Ascending aorta (tissue), 2 donors: ENCODE data around the gene ASAH2B. TPM values are rescaled to one million over a fixed set of nuclear protein-coding genes. Genes with fewer than 3 reads are reported as not detected.
"Not testable (repeated sequence)": the region's sequence is repeated elsewhere in the genome, so short reads cannot be mapped to it uniquely, and the experiment has no call there.

Experiments used
- DNase-seq, 2 donors: peaks; one replicate each; pipeline ENCODE4 v3.0.0-alpha.2; 2019; ENCODE audit warnings: low spot score in 2 of 2
- H3K27ac ChIP-seq, 2 donors: fragments of 200-600 bp; sonication (generic); one replicate each; pipeline ENCODE4 v1.5.1; 2016 to 2017; ENCODE audit warnings: mild to moderate bottlenecking in 1 of 2
- H3K27me3 ChIP-seq: fragments of 200-600 bp; sonication (generic); one replicate; pipeline ENCODE4 v1.5.1; 2017
- H3K36me3 ChIP-seq, 2 donors: fragments of 200-600 bp; sonication (generic); one replicate each; pipeline ENCODE4 v1.5.1; 2016
- H3K4me1 ChIP-seq, 2 donors: fragments of 200-600 bp; sonication (generic); one replicate each; pipeline ENCODE4 v1.5.1; 2016 to 2017; ENCODE audit warnings: mild to moderate bottlenecking in 1 of 2
- H3K4me3 ChIP-seq, 2 donors: fragments of 200-600 bp; sonication (generic); one replicate each; pipeline ENCODE4 v1.5.1; 2016 to 2017; ENCODE audit warnings: mild to moderate bottlenecking in 1 of 2
- H3K9me3 ChIP-seq, 2 donors: fragments of 200-600 bp; sonication (generic); one replicate each; pipeline ENCODE4 v1.5.1; 2016
- intact Hi-C: fragments of 100-400 bp; cut with DNase I; formaldehyde crosslinking; loops from one replicate; pipeline ENCODE4 v1.15.1; 2023
- total RNA-seq: library from RNA; depleted of rRNA; stranded (reverse); fragments of >200 nt; gene quantifications from one replicate; pipeline ENCODE4 v1.1.0, GENCODE V29; 2016
- TF ChIP-seq, protein P1 (sequence below), 3 experiments: fragments of 200-600 bp in 2 of 3; fragments of 450-650 bp in 1 of 3; sonication (generic) in 2 of 3; IDR thresholded peaks; one replicate each; pipeline ENCODE4 v1.5.1; 2016 to 2019; ENCODE audit warnings: antibody characterized with exemption in 3 of 3, mild to moderate bottlenecking in 1 of 3, moderate library complexity in 1 of 3

The ASAH2B gene
- 0.21 TPM for total RNA-seq

DNA sequence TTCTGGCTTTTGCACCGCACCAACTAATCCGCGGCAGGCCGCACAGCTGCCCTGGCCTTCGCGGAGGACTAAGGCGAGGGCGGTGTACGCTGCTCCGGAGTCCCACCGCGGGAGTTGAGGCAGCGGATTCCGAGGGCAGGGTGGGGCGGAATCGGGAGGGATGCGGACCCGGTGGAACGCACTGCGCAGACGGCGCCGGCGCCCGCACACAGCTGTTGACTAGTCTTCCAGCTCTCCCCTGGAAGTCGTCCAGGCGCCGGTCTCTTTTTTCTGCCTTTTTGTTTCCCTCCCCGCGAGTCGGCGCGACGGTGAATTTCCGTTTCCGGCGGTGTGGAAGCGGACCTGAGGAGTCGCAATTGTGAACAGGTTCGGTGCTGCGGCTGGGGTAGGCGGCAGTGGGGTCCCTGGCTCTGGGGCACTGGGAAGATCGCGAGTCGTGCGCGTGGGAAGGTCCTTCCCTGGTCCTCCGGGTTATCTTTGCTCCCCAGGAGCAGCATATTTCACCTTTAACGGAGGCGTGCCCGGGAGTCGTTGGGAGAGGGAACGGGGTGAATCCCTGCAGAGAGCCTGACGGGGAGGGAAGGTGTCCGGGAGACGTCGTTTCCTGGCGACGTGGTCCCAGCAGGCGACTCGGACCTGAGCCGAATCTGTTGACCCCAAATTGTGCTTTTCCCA is at the start of gene ASAH2B:
ASAH2B (plus strand) TSS at position 319 of the 675 bp plus-strand sequence. CDS start 5,195 bp downstream, outside the sequence.
- Histone ChIP-seq H3K36me3 (no peaks in the 10 kb centered on the region), H3K27me3 (no peaks in the 10 kb centered on the region), H3K4me3 (peak within 1 kb of the TSS; percentile 88 to 92), H3K27ac (peak within 1 kb of the TSS; percentile 84 to 90), H3K9me3 (no peaks in the 10 kb centered on the region), H3K4me1 (no peaks in the 10 kb centered on the region)
- intact Hi-C loops = no loop called here
- peak; percentile 23 to 87 for DNase-seq
- TF ChIP-seq, protein P1, sequence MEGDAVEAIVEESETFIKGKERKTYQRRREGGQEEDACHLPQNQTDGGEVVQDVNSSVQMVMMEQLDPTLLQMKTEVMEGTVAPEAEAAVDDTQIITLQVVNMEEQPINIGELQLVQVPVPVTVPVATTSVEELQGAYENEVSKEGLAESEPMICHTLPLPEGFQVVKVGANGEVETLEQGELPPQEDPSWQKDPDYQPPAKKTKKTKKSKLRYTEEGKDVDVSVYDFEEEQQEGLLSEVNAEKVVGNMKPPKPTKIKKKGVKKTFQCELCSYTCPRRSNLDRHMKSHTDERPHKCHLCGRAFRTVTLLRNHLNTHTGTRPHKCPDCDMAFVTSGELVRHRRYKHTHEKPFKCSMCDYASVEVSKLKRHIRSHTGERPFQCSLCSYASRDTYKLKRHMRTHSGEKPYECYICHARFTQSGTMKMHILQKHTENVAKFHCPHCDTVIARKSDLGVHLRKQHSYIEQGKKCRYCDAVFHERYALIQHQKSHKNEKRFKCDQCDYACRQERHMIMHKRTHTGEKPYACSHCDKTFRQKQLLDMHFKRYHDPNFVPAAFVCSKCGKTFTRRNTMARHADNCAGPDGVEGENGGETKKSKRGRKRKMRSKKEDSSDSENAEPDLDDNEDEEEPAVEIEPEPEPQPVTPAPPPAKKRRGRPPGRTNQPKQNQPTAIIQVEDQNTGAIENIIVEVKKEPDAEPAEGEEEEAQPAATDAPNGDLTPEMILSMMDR (IDR thresholded peaks at IDR 0.05) = no peak

DNA sequence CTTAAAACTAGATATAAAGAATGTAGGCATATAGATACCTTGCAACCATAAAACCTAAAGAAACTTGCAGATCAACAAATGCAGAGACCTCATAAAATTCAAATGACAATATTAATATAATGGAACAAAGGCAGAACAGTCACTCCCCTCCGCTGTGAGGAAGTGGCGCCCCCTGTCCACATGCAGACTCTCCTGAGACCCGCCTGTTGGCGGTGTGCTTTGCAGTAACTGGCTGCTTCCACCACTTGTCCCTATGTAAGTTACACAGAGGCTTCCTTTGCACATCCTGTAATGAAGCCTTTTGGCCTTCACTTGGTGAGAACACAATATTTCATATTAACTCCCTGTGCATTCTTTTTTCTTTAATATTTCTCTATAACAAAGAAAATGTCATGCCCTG is 41.9 kb upstream of the ASAH2B start:
- H3K27me3 ChIP-seq, H3K27ac ChIP-seq, H3K4me1 ChIP-seq, H3K9me3 ChIP-seq, H3K4me3 ChIP-seq, intact Hi-C loops, H3K36me3 ChIP-seq, DNase-seq: not testable (repeated sequence)

DNA sequence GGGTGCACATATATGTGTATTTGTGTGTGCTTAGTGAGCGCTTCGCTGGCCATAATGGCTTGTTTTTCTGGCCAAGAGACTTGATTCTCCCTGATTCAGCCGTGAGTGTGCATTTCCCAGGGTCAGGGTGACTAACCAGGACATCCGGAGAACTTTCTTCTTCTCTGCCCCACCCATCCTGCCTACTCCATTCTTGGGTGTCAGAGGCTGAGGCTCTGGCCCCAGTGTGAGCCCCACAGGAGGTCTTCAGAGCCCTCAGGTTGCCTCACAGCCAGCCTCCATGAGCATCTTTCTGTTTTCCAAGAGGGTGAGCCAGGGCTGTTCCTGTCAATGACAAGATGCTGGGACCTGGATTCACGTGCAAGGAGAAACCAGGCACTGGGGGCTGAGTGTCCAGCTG is 37.8 kb upstream of the ASAH2B start:
- DNase-seq, H3K36me3 ChIP-seq, H3K9me3 ChIP-seq, H3K4me3 ChIP-seq, H3K27ac ChIP-seq, intact Hi-C loops, H3K4me1 ChIP-seq, H3K27me3 ChIP-seq: not testable (repeated sequence)

DNA sequence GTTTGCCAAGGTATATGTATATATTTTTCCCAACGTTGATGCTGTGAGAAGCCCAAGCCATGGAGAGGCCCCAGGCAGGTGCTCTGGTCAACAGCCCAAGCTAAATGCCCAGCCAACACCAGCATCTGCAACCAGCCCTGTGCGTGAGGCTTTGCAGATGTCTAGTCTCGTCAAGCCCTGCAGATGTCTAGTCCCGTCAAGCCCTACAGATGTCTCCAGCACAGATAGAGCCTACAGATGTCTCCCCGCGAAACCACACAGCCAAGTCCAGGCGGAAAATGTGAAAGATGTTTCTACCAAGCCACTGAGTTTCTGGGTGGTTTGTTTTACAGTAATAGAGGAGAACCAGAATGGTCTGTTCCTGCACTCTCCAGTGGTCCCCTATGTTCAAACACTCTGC is 36.7 kb upstream of the ASAH2B start:
- H3K36me3 ChIP-seq, DNase-seq, H3K27ac ChIP-seq, H3K4me1 ChIP-seq, H3K4me3 ChIP-seq, H3K27me3 ChIP-seq, intact Hi-C loops, H3K9me3 ChIP-seq: not testable (repeated sequence)

DNA sequence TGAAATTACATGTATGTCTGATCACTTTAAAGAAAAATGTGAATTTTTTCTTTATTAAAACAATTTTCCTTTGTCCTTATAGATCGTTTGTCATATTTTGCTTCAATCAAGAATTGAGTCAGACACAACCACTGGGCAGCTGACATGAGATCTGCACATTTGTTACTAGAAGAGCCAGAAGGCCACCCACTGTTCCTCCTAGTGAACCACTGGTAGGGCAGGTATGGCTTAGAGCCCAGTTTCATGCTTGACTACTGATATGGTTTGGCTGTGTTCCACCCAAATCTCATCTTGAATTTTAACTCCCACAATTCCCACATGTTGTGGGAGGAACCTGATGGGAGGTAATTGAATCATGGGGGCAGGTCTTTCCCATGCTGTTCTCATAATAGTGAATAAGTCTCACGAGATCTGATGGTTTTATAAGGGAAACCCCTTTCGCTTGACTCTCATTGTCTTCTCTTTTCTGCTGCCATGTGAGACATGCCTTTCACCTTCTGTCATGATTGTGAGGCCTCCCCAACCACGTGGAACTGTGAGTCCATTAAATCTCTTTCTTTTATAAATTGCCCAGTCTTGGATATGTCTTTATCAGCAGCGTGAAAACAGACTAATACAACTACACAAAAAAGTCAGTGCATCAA is 35.2 kb upstream of the ASAH2B start:
- intact Hi-C loops, H3K4me3 ChIP-seq, DNase-seq, H3K27ac ChIP-seq, H3K36me3 ChIP-seq, H3K27me3 ChIP-seq, H3K9me3 ChIP-seq, H3K4me1 ChIP-seq: not testable (repeated sequence)

DNA sequence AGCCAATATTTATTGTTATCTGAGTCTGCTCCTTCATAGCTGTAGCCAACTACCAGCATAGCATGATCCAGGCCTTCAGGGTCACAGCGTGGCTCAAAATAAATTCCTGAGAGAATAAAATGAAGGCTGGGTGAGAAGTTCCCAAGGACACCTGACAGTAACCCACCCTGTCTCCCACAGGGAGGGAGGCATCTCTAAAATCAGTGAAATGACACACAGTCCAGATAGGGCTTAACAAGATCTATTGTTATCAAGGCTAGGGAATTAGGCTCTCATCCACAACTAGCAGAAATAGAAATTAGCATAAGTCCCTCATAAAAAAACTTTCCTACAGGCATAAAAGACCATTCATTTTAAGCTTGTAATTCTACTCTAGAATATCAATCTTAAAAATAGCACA is 33.7 kb upstream of the ASAH2B start:
- intact Hi-C loops, H3K27me3 ChIP-seq, DNase-seq, H3K36me3 ChIP-seq, H3K4me3 ChIP-seq, H3K27ac ChIP-seq, H3K9me3 ChIP-seq, H3K4me1 ChIP-seq: not testable (repeated sequence)

DNA sequence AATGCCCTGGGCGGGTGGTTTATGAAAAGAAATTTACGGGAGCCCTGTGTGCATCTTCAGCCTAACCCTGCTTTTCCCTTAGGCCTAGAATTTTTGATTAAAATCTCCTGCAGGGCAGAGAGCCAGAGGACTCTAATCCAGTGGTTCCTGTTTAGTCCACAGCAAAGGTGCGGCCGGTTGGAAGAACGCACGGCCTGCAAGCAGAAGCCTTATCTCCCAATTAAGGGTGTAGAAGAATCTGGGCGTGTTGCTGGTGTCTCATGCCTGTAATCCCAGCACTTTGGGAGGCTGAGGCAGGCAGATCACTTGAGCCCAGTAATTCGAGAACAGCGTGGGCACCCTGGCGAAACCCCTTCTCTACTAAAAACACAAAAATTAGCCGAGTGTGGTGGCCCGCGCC is 29.5 kb upstream of the ASAH2B start:
- H3K27ac ChIP-seq, H3K4me1 ChIP-seq, intact Hi-C loops, H3K4me3 ChIP-seq, DNase-seq, H3K27me3 ChIP-seq, H3K36me3 ChIP-seq, H3K9me3 ChIP-seq: not testable (repeated sequence)

DNA sequence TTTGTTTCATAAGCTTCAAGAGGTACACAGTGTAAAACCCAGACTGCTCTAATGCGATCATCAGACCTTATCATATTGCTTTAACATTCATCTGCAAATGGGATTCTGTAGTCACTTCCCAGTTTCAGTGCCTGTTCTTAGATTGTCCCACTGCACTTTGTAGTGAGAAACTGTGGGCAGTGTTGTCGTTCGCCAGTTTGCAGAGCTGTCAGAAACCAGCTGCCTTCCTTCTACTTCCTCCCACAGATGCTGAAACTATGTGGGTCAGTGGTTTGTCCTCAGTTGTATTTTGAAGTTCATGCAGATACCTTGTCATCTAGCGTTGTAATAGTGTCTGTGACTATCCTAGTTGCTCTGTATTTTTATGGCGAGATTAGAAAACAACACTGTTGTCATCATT is 15.9 kb upstream of the ASAH2B start:
- H3K9me3 ChIP-seq, H3K4me3 ChIP-seq, intact Hi-C loops, H3K36me3 ChIP-seq, H3K4me1 ChIP-seq, H3K27me3 ChIP-seq, H3K27ac ChIP-seq, DNase-seq: not testable (repeated sequence)

DNA sequence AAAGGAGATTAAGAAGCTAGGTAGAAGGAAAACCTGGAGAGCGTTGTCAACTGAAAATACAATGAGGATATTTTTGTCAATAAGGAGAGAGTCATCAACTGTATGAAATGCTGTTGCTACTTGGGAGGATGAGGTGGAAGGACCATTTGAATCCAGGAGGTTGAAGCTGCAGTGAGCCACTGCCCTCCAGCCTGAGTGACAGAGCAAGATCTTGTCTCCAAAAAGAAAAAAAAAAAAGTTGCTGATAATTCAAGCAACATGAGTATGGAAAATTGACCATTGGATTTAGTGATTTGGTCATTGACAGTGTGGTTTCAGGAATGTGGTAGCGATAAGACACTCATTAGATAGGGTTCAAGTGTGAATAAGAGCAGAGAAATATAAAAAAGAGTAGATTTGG is 11.6 kb upstream of the ASAH2B start:
- intact Hi-C loops, H3K27me3 ChIP-seq, H3K36me3 ChIP-seq, H3K4me3 ChIP-seq, DNase-seq, H3K27ac ChIP-seq, H3K9me3 ChIP-seq, H3K4me1 ChIP-seq: not testable (repeated sequence)

DNA sequence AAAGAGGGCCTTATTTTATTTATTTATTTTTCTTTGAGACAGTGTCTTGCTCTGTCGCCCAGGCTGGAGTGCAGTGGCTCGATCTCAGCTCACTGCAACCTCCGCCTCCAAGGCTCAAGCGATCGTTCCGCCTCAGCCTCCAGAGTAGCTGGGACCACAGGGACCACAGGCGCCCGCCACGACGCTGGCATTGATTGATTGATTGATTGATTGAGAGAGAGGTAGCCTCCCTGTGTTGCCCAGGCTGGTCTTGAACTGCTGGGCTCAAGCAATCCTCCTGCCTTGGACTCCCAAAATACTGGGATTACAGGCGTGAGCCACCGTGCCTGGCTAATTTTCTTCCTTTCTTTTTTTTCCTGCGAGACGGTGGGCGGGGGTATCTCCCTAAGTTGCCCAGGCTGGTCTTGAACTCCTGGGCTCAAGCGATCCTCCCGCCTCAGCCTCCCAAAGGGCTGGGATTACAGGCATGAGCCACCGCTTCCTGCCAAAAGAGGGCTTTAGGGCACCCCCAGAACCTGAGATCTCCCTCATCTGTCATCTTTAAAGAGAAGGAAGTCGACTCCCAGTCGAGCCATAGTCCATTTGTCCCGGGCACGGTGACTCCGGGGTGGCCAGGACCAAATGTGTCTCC is 634 bp upstream of the ASAH2B start:
- H3K36me3 ChIP-seq, H3K27me3 ChIP-seq, H3K4me1 ChIP-seq, H3K9me3 ChIP-seq, intact Hi-C loops: not testable (repeated sequence)
- peak in 1 of 2 donors; percentile 44 for DNase-seq
- H3K4me3 ChIP-seq = peak overlapping the region; percentile 88 to 92
- H3K27ac ChIP-seq = peak overlapping the region; percentile 84 to 90
